ENCODE data around the gene MT1H.
"Not testable (repeated sequence)": the region's sequence is repeated elsewhere in the genome, so short reads cannot be mapped to it uniquely, and the experiment has no call there.

Gene MT1H

DNA sequence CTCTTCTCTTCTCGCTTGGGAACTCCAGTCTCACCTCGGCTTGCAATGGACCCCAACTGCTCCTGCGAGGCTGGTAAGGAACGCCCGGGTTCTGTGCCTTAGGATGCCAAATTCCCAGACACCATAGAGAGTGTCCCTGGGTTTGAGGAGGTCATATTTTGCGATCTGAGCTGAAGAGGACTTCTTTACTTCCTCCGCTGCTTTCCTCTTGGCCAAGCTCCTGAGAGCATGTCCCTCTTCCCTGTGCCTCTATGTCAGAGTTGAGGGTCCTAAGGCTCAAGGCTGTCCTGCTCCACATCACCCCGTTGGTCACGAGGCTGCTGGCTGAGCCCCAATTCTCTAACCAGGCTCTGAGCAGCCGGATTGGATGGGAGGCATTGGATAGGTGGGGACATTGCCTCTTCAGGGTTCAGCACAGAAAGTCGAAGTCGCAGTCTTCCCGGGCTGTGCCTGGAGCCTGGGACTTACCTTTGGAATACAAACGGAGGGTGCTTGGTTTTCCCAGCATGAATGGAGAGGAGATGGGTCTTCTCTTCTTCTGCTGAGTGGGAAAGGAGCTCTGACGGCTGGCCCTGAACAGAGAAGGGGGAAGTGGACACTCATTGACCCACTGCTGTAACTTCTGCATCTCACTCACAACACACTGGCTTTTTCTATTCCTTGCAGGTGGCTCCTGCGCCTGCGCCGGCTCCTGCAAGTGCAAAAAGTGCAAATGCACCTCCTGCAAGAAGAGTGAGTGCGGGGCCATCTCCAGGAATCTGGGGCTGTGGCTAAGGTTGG, 416 bp downstream of the MT1H start:
- DNase-seq (ENCODE audit: low read depth) = no peak
- TF ChIP-seq, protein P1, sequence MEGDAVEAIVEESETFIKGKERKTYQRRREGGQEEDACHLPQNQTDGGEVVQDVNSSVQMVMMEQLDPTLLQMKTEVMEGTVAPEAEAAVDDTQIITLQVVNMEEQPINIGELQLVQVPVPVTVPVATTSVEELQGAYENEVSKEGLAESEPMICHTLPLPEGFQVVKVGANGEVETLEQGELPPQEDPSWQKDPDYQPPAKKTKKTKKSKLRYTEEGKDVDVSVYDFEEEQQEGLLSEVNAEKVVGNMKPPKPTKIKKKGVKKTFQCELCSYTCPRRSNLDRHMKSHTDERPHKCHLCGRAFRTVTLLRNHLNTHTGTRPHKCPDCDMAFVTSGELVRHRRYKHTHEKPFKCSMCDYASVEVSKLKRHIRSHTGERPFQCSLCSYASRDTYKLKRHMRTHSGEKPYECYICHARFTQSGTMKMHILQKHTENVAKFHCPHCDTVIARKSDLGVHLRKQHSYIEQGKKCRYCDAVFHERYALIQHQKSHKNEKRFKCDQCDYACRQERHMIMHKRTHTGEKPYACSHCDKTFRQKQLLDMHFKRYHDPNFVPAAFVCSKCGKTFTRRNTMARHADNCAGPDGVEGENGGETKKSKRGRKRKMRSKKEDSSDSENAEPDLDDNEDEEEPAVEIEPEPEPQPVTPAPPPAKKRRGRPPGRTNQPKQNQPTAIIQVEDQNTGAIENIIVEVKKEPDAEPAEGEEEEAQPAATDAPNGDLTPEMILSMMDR (conservative IDR thresholded peaks at IDR 0.05; ENCODE audit: low read length) = no peak
- no peak overlapping the region for H3K4me3 ChIP-seq (ENCODE audit: low read length)

DNA sequence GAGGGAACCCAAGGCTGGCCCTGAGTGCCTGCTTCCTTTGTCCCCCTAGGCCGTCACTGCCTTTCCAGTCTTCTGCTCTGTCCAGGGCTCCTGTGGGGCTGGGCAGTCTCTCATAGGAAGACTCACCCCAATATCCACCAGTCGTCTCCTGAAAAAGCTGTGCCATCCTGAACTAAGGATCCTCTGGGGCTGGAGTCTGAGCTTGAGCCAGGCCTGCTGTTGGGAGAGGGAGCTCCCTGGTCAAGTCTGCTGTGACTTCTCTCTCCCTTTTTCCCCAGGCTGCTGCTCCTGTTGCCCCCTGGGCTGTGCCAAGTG, 963 bp downstream of the MT1H start:
- DNase-seq (ENCODE audit: low read depth) = no peak
- TF ChIP-seq, protein P1 (conservative IDR thresholded peaks at IDR 0.05; ENCODE audit: low read length) = no peak

DNA sequence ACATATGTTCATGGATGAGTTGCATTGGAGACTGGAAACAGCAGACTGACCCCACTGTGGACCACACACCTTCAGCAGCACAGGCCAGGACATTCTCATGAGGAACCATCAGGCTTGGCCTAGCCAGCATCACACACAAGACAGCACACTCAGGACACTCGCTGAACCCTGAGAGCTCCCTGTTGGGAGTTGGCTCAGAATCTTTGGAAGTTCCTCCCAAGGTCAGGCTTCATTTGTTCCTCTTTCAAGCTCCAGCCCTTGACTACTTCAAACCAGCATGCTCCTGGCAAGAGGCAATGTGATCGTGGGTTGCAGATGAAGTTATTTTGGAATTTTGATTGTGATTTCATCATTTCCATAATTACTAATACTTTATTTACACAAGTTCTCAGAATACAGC, 2.1 kb downstream of the MT1H start:
- not testable (repeated sequence) for DNase-seq (ENCODE audit: low read depth)

More for the DNA sequence above, 963 bp downstream of the MT1H start:
- H3K4me3 ChIP-seq (ENCODE audit: low read length) = no peak overlapping the region

DNA sequence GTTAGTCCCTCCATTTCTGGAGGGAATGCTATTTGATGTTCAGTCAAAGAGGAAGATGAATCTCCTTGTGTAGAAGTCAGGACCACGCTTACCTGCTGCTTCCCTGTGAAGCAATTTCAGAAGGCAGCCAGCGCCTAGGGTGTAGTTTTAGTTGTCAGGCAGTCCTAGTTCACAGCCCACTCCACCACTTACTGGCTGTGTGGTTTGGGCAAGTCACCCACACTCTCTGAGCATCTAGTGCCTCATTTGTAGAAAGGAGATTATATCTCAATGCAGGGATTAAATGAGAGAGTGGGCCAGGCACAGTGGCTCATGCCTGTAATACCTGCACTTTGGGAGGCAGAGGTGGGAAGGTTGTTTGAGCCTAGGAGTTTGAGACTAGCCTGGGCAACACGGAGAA, 2.6 kb downstream of the MT1H start:
- H3K4me3 ChIP-seq (ENCODE audit: low read length) = not testable (repeated sequence)

More for the DNA sequence above, 2.1 kb downstream of the MT1H start:
- H3K4me3 ChIP-seq (ENCODE audit: low read length) = not testable (repeated sequence)

DNA sequence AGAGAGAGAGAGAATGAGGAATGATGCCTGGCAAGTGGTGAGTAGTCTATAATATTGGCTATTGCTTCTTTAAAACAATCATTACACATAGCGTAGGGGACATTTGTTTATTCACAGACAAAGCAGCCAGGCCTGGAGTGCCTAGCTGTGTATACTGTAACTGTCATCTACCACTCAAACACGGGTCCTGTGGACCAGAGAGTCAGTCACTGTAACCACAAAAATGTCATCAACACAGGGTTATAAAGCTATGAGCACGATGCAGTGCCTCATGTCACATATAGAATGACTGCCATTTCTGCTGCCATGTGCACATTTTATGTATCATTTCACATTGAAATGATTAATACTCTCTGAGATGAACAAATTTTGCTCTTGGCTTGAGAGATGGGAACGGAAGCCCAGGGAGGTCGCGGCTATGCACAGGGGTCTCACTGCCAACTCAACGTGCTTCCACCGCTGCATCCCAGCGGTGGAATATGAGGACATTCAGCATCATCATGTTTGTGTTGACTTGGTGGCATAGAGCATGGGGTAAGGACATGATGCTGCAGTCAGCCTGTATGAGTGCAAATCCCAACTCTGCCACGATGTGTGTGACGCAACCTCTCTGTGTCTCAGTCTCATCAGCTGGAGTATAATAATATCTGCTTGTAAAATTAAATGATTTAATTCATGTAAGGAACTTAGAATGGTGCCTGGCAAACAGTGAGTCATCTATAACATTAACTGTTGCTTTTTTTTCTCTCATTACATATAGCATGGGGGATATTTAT, 3.3 kb downstream of the MT1H start:
- no peak for DNase-seq (ENCODE audit: low read depth)
- no peak overlapping the region for H3K4me3 ChIP-seq (ENCODE audit: low read length)
- TF ChIP-seq, protein P1 (conservative IDR thresholded peaks at IDR 0.05; ENCODE audit: low read length) = no peak

More for the DNA sequence above, 2.6 kb downstream of the MT1H start:
- not testable (repeated sequence) for DNase-seq (ENCODE audit: low read depth)

DNA sequence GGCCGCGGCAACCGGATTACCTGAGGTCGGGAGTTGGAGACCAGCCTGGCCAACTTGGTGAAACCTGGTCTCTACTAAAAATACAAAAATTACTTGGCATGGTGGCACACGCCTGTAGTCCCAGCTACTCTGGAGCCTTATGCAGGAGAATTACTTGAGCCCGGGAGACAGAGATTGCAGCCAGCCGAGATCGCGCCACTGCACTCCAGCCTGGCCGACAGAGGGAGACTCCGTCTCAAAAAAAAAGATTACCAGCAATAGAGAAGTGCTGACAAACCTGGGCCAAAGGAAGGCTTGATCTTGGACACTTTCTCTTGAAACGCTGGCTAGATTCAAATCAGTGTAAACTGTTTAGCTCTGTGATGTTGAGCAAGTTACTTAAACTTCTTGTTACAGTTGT, 4.3 kb downstream of the MT1H start:
- DNase-seq (ENCODE audit: low read depth) = no peak
- H3K4me3 ChIP-seq (ENCODE audit: low read length) = no peak overlapping the region
- TF ChIP-seq, protein P1 (conservative IDR thresholded peaks at IDR 0.05; ENCODE audit: low read length) = peak; percentile 59

DNA sequence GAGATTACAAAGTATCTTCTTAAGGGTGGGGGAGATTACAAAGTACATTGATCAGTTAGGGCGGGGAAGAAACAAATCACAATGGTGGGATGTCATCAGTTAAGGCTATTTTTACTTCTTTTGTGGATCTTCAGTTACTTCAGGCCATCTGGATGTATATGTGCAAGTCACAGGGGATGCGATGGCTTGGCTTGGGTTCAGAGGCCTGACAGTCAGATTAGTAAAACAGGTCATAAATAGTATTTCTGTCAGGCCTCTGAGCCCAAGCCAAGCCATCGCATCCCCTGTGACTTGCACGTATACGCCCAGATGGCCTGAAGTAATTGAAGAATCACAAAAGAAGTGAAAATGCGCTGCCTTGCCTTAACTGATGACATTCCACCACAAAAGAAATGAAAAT, 5.0 kb downstream of the MT1H start:
- not testable (repeated sequence) for DNase-seq (ENCODE audit: low read depth); H3K4me3 ChIP-seq (ENCODE audit: low read length)

DNA sequence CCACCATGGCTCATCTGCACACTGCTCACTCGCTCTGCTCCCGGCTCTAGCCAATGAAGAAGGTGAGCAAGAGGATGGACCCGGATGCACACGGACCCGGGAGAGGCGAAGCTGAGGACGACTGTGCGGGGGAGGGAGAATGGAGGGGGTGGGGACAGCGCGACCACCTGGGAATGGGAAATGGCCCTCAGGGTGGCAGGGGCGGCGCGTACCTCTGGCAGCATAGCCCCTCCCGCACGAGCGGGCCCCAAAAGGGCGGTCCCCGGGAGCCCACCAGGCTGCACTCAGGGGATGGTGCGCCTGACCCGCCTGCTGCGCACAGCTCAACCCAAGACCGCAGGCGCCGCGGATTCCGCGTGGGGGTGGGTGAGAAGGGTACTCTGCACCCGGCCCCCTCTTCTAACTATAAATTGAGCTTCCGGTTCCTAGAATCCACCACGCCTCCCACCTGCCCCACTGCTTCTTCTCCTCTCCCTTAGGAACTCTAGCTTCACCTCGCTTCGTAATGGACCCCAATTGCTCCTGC, 6.1 kb downstream of the MT1H start:
- TF ChIP-seq, protein P1 (conservative IDR thresholded peaks at IDR 0.05; ENCODE audit: low read length) = no peak
- DNase-seq (ENCODE audit: low read depth) = no peak
- H3K4me3 ChIP-seq (ENCODE audit: low read length) = no peak overlapping the region
